Bronchial epithelial cell (primary cell): ENCODE measurements around the gene VPS16. TPM values are rescaled to one million over a fixed set of nuclear protein-coding genes. Genes with fewer than 3 reads are reported as not detected.
"Not testable (repeated sequence)": the region's sequence is repeated elsewhere in the genome, so short reads cannot be mapped to it uniquely, and the experiment has no call there.

Experiments
- DNase-seq: peaks from one replicate; pipeline ENCODE4 v3.0.0-alpha.2; 2010; ENCODE audit warnings: low read depth
- FAIRE-seq: peaks from 2 replicates; lab custom pipeline; 2011; peaks lifted over from hg19 to GRCh38; lab: Jason Lieb, UNC
- H3K27me3 ChIP-seq: 2 replicates; pipeline ENCODE4 v1.5.1; 2011; ENCODE audit warnings: low read length; ENCODE audit not compliant: control insufficient read depth, insufficient read depth
- H3K36me3 ChIP-seq: 2 replicates; pipeline ENCODE4 v1.5.1; 2011; ENCODE audit warnings: low read length; ENCODE audit not compliant: control insufficient read depth, insufficient read depth
- H3K4me3 ChIP-seq: 2 replicates; pipeline ENCODE4 v1.5.1; 2011; ENCODE audit warnings: mild to moderate bottlenecking, low read depth, low read length, control low read depth
- CTCF ChIP-seq: IDR thresholded peaks from 2 replicates; pipeline ENCODE4 v1.5.1; 2011; ENCODE audit warnings: mild to moderate bottlenecking, moderate library complexity, low read length, control low read depth, inconsistent platforms; ENCODE audit not compliant: insufficient read depth, severe bottlenecking
- total RNA-seq: library from RNA; depleted of rRNA; stranded (reverse); fragments of >200 nt; gene quantifications from 2 replicates; pipeline ENCODE4 v1.2.1, GENCODE V29; 2014

Gene VPS16
- total RNA-seq, 1 donor from 2014 or later, result 33.4 TPM

- DNase-seq, result no peak
- no peak for TF ChIP-seq CTCF
- H3K36me3 ChIP-seq, result no peaks in the 10 kb centered on the region
- no peak for FAIRE-seq
- H3K27me3 ChIP-seq, result no peaks in the 10 kb centered on the region
- no peak overlapping the region for H3K4me3 ChIP-seq
Observed at GRCh38 chr20:2891343-2891742, 50.8 kb downstream of the VPS16 start.

GRCh38 chr20:2892376-2892775, 51.8 kb downstream of the VPS16 start:
- no peak for DNase-seq
- no peak for TF ChIP-seq CTCF

GRCh38 chr20:2894221-2894620, 53.7 kb downstream of the VPS16 start:
- H3K36me3 ChIP-seq, result no peaks in the 10 kb centered on the region
- FAIRE-seq, result no peak
- no peaks in the 10 kb centered on the region for H3K27me3 ChIP-seq
- no peak overlapping the region for H3K4me3 ChIP-seq
- DNase-seq, result no peak
- TF ChIP-seq CTCF, result no peak

More at GRCh38 chr20:2892376-2892775, 51.8 kb downstream of the VPS16 start:
- FAIRE-seq, result no peak
- H3K4me3 ChIP-seq, result no peak overlapping the region
- no peaks in the 10 kb centered on the region for H3K27me3 ChIP-seq
- H3K36me3 ChIP-seq, result no peaks in the 10 kb centered on the region

GRCh38 chr20:2895154-2895553, 54.6 kb downstream of the VPS16 start:
- FAIRE-seq, H3K27me3 ChIP-seq, DNase-seq: not testable (repeated sequence)

GRCh38 chr20:2899243-2899642, 58.7 kb downstream of the VPS16 start:
- TF ChIP-seq CTCF, result no peak
- no peak overlapping the region for H3K4me3 ChIP-seq
- H3K27me3 ChIP-seq, result no peaks in the 10 kb centered on the region
- DNase-seq, result no peak
- FAIRE-seq, result no peak
- no peaks in the 10 kb centered on the region for H3K36me3 ChIP-seq

More at GRCh38 chr20:2895154-2895553, 54.6 kb downstream of the VPS16 start:
- H3K36me3 ChIP-seq, H3K4me3 ChIP-seq: not testable (repeated sequence)

GRCh38 chr20:2900845-2901592, 60.5 kb downstream of the VPS16 start:
- FAIRE-seq, result no peak
- H3K4me3 ChIP-seq, result no peak overlapping the region
- no peak for DNase-seq
- H3K36me3 ChIP-seq, result no peaks in the 10 kb centered on the region
- TF ChIP-seq CTCF, result no peak
- H3K27me3 ChIP-seq, result no peaks in the 10 kb centered on the region
